ENCODE results near the gene ACSF3. TPM values are rescaled to one million over a fixed set of nuclear protein-coding genes. Genes with fewer than 3 reads are reported as not detected.

ACSF3 gene
- total RNA-seq, 1 experiment from 2014 or later = 30.8 TPM

GRCh38 chr16:89177501-89177900 lies 83.8 kb downstream of the ACSF3 start:
- in situ Hi-C loops (cut with HindIII; ENCODE audit: low pct_unique_long_range_greater_than_20kb, low sequenced_read_pairs) (no loop called here), intact Hi-C loops (cut with micrococcal nuclease; ENCODE audit: unreplicated experiment) (no loop called here)
- Histone ChIP-seq H3K27ac (ENCODE audit: low read length) (no peak overlapping the region), H3K27me3 (ENCODE audit: control insufficient read depth, insufficient read depth, low read length) (no peaks in the 10 kb centered on the region), H3K9me3 (ENCODE audit: control insufficient read depth, insufficient read depth, low read depth, low read length) (no peaks in the 10 kb centered on the region), H3K4me3 (ENCODE audit: low read depth in 2 of 2, low read length in 2 of 2) (no peak overlapping the region), H3K4me1 (ENCODE audit: control insufficient read depth, insufficient read depth, low read length) (no peaks in the 10 kb centered on the region; the same call in 1 of the 2 replicates), H3K36me3 (ENCODE audit: control insufficient read depth, insufficient read depth, low read length) (no peaks in the 10 kb centered on the region)
- no peak for TF ChIP-seq POLR2AphosphoS5 (IDR thresholded peaks at IDR 0.05; ENCODE audit: low read depth, low read length)
- no peak for TF ChIP-seq SIN3A (IDR thresholded peaks at IDR 0.05; ENCODE audit: borderline replicate concordance, insufficient read depth, low read depth, low read length)
- no peak for TF ChIP-seq TCF7L2 (IDR thresholded peaks at IDR 0.05; ENCODE audit: low read depth, low read length)
- TF ChIP-seq, protein P1, sequence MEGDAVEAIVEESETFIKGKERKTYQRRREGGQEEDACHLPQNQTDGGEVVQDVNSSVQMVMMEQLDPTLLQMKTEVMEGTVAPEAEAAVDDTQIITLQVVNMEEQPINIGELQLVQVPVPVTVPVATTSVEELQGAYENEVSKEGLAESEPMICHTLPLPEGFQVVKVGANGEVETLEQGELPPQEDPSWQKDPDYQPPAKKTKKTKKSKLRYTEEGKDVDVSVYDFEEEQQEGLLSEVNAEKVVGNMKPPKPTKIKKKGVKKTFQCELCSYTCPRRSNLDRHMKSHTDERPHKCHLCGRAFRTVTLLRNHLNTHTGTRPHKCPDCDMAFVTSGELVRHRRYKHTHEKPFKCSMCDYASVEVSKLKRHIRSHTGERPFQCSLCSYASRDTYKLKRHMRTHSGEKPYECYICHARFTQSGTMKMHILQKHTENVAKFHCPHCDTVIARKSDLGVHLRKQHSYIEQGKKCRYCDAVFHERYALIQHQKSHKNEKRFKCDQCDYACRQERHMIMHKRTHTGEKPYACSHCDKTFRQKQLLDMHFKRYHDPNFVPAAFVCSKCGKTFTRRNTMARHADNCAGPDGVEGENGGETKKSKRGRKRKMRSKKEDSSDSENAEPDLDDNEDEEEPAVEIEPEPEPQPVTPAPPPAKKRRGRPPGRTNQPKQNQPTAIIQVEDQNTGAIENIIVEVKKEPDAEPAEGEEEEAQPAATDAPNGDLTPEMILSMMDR (IDR thresholded peaks at IDR 0.05) = no peak
- TF ChIP-seq, protein P2, sequence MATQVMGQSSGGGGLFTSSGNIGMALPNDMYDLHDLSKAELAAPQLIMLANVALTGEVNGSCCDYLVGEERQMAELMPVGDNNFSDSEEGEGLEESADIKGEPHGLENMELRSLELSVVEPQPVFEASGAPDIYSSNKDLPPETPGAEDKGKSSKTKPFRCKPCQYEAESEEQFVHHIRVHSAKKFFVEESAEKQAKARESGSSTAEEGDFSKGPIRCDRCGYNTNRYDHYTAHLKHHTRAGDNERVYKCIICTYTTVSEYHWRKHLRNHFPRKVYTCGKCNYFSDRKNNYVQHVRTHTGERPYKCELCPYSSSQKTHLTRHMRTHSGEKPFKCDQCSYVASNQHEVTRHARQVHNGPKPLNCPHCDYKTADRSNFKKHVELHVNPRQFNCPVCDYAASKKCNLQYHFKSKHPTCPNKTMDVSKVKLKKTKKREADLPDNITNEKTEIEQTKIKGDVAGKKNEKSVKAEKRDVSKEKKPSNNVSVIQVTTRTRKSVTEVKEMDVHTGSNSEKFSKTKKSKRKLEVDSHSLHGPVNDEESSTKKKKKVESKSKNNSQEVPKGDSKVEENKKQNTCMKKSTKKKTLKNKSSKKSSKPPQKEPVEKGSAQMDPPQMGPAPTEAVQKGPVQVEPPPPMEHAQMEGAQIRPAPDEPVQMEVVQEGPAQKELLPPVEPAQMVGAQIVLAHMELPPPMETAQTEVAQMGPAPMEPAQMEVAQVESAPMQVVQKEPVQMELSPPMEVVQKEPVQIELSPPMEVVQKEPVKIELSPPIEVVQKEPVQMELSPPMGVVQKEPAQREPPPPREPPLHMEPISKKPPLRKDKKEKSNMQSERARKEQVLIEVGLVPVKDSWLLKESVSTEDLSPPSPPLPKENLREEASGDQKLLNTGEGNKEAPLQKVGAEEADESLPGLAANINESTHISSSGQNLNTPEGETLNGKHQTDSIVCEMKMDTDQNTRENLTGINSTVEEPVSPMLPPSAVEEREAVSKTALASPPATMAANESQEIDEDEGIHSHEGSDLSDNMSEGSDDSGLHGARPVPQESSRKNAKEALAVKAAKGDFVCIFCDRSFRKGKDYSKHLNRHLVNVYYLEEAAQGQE (IDR thresholded peaks at IDR 0.05; ENCODE audit: insufficient read depth in 1 of 2, low read depth in 2 of 2, low read length in 1 of 2) = no peak
- no peak for DNase-seq (ENCODE audit: low read depth, low spot score)
- ChIA-PET CTCF (no interaction called here), POLR2A (no interaction called here)
- BruUV-seq (replicated peaks) = no TSS peak
- ATAC-seq = no peak

DNA sequence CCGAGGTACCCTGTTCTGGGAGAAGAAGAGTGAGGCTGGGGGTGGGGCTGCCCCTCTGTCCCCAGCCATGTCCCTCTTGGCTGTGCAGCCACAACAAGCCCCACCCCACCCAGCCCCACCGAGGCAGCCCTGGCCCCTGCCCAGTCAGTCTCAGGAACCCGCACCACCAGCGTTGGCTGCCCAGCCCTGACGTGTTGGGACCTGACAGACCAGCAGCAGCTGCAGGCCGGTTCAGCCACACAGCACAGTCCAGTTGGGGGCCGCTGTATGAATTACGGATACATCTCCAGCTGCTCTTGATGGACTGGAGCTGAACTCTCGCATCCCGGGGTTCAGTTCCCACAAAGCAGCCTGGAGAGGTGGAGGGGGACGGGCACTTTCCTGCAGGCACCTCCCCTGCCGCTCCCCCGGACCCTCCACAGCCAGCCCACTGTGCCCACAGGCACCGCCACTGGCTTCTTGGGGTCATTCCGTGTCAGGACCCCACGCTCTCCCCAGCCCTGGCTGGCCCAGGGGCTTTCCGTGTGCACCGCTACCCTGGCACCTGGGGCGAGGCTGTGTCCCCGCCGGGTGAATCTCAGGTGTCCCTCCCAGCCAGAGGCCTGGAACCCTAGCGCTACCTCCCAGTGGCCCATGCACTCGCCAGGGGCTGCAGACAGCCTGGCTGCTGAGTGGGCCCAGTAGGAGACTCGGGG lies 84.9 kb downstream of the ACSF3 start:
- in situ Hi-C loops (cut with HindIII; ENCODE audit: low pct_unique_long_range_greater_than_20kb, low sequenced_read_pairs) = no loop called here
- POLR2A ChIA-PET = no interaction called here
- H3K4me3 ChIP-seq (ENCODE audit: low read depth in 2 of 2, low read length in 2 of 2) = no peak overlapping the region

More for the DNA sequence above, 84.9 kb downstream of the ACSF3 start:
- no peak overlapping the region for H3K27ac ChIP-seq (ENCODE audit: low read length)
- intact Hi-C loops (cut with micrococcal nuclease; ENCODE audit: unreplicated experiment) = no loop called here
- no peaks in the 10 kb centered on the region for H3K27me3 ChIP-seq (ENCODE audit: control insufficient read depth, insufficient read depth, low read length)
- TF ChIP-seq, protein P2 (IDR thresholded peaks at IDR 0.05; ENCODE audit: insufficient read depth in 1 of 2, low read depth in 2 of 2, low read length in 1 of 2) = no peak
- TF ChIP-seq POLR2AphosphoS5 (IDR thresholded peaks at IDR 0.05; ENCODE audit: low read depth, low read length) (no peak), TCF7L2 (IDR thresholded peaks at IDR 0.05; ENCODE audit: low read depth, low read length) (no peak), SIN3A (IDR thresholded peaks at IDR 0.05; ENCODE audit: borderline replicate concordance, insufficient read depth, low read depth, low read length) (no peak)
- H3K4me1 ChIP-seq (ENCODE audit: control insufficient read depth, insufficient read depth, low read length) = no peaks in the 10 kb centered on the region; the same call in 1 of the 2 replicates
- ATAC-seq (no peak), DNase-seq (ENCODE audit: low read depth, low spot score) (no peak)
- H3K9me3 ChIP-seq (ENCODE audit: control insufficient read depth, insufficient read depth, low read depth, low read length) = no peaks in the 10 kb centered on the region
- CTCF ChIA-PET = no interaction called here
- no TSS peak for BruUV-seq (replicated peaks)
- no peaks in the 10 kb centered on the region for H3K36me3 ChIP-seq (ENCODE audit: control insufficient read depth, insufficient read depth, low read length)

All from Panc1 (cell line).